ENCODE measurements around the gene IQGAP2. TPM values are rescaled to one million over a fixed set of nuclear protein-coding genes. Genes with fewer than 3 reads are reported as not detected.
"Not testable (repeated sequence)": the region's sequence is repeated elsewhere in the genome, so short reads cannot be mapped to it uniquely, and the experiment has no call there.

Gene IQGAP2
- polyA plus RNA-seq, 4 donors: 67.9 to 97.7 (median 83.5) TPM

DNA sequence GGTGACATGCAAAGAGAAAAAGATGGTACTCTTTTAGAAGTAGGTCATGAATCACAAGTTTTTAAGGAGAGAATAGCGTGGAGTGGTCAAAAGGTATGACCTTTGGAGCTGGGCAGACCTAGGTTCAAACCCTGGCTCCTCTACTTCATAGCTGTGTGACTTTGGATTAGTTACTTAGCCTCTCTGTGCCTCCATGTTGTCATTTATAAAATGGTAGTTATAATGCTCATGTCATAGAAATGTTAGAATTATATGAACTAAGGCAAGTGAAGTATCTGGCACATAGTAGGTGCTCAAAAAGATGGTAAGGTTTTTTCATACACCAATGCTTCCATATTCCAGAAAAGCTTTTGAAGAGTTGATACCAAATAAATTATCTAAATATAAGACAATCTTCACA is 320.2 kb downstream of the IQGAP2 start:
- no peak for DNase-seq (ENCODE audit: low read depth in 4 of 4, low spot score in 3 of 4)

DNA sequence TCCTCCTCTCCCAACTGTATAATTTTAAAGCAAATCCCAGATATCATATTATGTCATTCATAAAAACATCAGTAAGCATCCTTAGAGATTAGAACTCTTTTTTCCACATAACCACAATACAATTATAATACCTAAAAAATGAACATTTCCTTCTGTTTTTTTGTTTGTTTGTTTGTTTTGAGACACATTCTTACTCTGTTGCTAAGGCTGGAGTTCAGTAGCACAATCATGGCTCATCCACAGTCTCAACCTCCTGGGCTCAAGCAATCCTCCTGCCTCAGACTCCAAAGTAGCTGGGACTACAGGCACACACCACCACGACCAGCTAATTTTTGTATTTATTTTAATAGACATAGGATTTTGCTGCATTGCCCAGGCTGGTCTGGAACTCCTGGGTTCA is 320.8 kb downstream of the IQGAP2 start:
- no peak for DNase-seq (ENCODE audit: low read depth in 4 of 4, low spot score in 3 of 4)

- DNase-seq (ENCODE audit: low read depth in 4 of 4, low spot score in 3 of 4): no peak
Measured at GRCh38 chr5:76724871-76725270, 321.8 kb downstream of the IQGAP2 start.

DNA sequence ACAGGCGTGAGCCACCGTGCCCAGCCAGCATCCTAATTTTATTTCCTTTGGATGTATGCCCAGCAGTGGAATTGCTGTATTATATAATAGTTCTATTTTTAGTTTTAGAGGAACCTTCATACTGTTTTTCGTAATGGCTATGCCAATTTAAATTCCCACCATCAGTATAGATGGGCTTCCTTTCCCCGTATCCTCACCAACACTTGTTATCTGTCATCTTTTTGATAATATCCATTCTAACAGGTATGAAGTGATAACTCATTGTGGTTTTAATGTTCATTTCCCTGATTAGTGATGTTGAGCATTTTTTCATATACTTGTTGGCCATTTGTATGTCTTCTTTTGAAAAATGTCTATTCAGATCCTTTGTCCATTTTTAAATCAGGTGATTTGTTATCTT is 325.9 kb downstream of the IQGAP2 start:
- no peak for DNase-seq (ENCODE audit: low read depth in 4 of 4, low spot score in 3 of 4)

- no peak for DNase-seq (ENCODE audit: low read depth in 4 of 4, low spot score in 3 of 4)
Measured at GRCh38 chr5:76729373-76730290, 326.5 kb downstream of the IQGAP2 start.

GRCh38 chr5:76732405-76733048 is 329.4 kb downstream of the IQGAP2 start:
- no peak for DNase-seq (ENCODE audit: low read depth in 4 of 4, low spot score in 3 of 4)

DNA sequence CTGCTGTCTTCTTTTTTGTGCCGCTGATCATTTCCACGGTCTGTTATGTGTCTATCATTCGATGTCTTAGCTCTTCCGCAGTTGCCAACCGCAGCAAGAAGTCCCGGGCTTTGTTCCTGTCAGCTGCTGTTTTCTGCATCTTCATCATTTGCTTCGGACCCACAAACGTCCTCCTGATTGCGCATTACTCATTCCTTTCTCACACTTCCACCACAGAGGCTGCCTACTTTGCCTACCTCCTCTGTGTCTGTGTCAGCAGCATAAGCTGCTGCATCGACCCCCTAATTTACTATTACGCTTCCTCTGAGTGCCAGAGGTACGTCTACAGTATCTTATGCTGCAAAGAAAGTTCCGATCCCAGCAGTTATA is 329.9 kb downstream of the IQGAP2 start:
- no peak for DNase-seq (ENCODE audit: low read depth in 4 of 4, low spot score in 3 of 4)

- DNase-seq (ENCODE audit: low read depth in 4 of 4, low spot score in 3 of 4): no peak
Measured at GRCh38 chr5:76735762-76736545, 332.9 kb downstream of the IQGAP2 start.

DNA sequence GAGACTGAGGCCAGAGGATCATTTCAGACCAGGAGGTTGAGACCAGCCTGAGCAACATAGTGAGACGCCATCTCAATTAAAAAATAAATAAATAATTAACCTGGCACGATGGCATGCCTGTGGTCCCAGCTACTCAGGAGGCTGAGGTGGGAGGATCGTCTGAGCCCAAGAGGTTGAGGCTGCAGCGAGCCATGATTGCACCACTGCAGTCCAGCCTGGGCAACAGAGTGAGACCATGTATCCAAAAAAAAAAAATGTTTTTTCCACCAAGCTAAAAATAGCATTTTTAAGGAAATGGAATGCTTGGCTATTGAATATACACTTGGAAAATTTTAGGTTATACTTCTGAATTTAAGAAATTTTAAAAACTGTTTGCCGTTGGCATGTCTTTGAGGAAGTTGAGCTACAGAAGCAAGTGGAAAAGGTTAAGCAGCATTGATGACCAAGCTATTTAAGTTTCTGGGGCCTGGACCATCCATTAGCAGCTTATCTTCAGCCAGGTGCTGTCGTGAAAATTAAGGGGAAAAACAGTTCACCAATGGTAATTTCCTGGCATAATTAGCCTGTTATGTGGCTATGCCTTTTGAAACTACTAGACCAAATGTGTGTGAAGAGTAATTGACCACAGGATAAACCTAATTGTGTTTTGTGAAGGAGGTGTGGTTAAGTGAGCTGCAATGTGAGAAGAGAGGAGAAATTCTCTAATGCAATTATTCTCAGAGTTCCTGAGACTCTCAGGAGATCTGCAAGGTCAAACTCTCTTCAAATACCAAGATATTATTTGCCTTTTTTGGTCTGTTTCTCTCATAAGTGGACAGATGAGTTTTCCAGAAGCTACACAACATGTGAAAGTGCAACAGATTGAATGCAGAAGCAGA is 333.8 kb downstream of the IQGAP2 start:
- no peak for DNase-seq (ENCODE audit: low read depth in 4 of 4, low spot score in 3 of 4)

DNA sequence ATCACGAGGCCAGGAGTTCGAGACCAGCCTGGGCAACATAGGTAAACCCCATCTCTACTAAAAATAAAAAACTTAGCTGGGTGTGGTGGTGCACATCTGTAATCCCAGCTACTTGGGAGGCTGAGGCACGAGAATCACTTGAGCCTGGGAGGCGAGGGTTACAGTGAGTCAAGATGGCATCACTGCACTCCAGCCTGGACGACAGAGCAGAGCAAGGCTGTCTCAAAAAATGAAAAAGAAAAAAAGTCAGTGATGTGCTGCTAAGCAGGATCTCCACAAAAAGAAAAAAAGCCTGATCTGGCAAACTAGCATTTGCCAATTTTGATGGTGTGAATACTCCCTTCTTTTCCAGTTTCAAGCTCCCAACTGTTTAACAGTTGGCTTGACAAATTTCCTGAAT is 334.8 kb downstream of the IQGAP2 start:
- no peak for DNase-seq (ENCODE audit: low read depth in 4 of 4, low spot score in 3 of 4)

DNA sequence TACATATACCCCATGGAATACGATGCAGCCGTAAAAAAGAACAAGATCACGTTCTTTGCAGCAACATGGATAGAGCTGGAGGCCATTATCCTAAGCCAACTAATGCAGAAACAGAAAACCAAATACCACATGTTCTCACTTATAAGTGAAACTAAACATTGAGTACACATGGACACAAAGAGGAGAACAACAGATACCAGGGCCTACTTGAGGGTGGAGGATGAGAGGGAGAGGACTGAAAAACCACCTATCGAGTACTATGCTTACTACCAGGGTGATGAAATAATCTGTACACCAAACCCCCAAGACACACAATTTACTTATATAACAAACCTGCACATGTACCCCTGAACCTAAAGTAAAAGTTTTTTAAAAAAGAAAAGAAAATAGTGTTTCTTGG is 338.4 kb downstream of the IQGAP2 start:
- DNase-seq (ENCODE audit: low read depth in 4 of 4, low spot score in 3 of 4): not testable (repeated sequence)

DNA sequence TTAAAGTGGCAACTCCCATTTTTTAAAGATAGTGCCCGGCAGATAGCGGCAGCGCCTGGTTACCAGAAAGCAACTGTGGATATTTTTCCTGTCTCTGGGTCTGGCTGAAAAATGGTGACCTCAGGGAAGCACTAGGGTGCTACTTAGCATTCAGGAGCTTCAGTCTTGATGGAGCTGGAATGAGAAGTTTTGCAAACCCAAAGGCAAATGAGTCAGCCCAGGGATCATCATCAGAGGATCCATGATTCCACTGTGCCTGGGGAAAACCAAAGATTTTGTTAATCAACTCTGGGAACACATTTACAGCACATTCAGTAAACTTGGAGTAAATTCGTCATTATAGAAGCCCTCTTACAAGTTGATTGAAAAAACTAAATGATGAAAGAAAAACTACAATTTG is 339.5 kb downstream of the IQGAP2 start:
- no peak for DNase-seq (ENCODE audit: low read depth in 4 of 4, low spot score in 3 of 4)

GRCh38 chr5:76744632-76745031 is 341.5 kb downstream of the IQGAP2 start:
- no peak for DNase-seq (ENCODE audit: low read depth in 4 of 4, low spot score in 3 of 4)

DNA sequence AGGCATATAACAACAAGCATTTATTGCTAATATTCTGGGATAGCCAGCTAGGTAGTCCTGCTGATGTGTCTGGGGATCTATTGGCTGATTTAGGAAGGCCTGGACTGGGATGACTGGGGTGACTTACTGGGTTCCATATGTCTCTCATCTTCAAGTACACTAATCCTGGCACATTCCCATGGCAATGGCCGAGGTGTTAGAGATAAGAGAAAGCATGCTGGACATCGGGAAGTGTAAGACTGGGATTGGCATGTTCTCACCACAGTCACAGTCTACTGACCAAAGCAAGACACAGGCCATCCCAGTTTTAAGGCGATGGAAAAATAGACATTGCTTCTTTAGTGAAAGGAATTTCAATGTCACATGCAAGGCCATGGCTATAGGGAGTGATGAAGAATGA is 342.6 kb downstream of the IQGAP2 start:
- no peak for DNase-seq (ENCODE audit: low read depth in 4 of 4, low spot score in 3 of 4)

DNA sequence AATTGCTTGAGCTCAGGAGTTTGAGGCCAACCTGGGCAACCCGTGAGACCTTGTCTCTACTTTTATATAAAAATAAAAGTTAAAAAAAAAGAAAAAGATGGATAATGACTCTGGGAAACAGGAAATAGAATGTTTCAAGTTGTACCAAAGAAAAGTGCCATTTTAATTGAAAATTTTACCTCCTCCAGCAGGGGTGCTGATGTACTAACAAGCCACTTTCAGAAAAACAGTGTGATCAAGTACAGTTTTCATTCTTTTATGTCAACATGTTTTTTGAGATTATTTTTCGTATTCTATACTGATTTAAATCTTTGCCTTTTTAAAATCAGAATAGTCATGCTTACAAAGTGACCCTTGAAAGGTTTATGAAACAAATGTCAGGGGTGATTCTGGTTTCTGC is 343.6 kb downstream of the IQGAP2 start:
- no peak for DNase-seq (ENCODE audit: low read depth in 4 of 4, low spot score in 3 of 4)

DNA sequence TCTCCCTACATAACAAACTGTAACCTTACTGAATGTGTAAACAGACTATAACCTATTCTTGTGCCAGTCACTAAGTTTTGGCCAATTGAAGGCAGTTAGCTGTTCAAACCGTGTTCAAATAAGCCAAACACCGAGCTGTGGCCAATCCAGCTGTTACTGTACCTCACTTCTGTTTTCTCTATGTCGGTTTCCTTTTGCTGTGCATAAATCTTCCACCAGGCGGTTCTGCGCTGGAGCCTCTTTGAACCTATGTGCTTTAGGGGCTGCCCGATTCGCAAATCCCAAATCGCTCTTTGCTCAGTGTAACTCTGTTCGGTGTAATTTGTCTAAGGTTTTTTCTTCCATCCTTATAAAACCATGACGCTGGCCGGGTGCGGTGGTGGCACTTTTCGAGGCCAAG is 344.6 kb downstream of the IQGAP2 start:
- DNase-seq (ENCODE audit: low read depth in 4 of 4, low spot score in 3 of 4): no peak

GRCh38 chr5:76751291-76751690 is 348.2 kb downstream of the IQGAP2 start:
- DNase-seq (ENCODE audit: low read depth in 4 of 4, low spot score in 3 of 4): no peak

- no peak for DNase-seq (ENCODE audit: low read depth in 4 of 4, low spot score in 3 of 4)
Measured at GRCh38 chr5:76754668-76755078, 351.6 kb downstream of the IQGAP2 start.

GRCh38 chr5:76755779-76756637 is 352.9 kb downstream of the IQGAP2 start:
- no peak for DNase-seq (ENCODE audit: low read depth in 4 of 4, low spot score in 3 of 4)
